HG02852 (cell line): ENCODE results near the gene KLF13.
A peak's percentile ranks its signal among the peaks of the same experiment; 100 is the strongest.

ENCODE experiments used
- ATAC-seq: cut with Tn5 transposase; IDR thresholded peaks from one replicate; pipeline ENCODE4 v1.9.1; 2021; ENCODE audit warnings: mild to moderate bottlenecking, moderate library complexity; ENCODE audit not compliant: unreplicated experiment

The KLF13 gene

GRCh38 chr15:31331389-31331788 is 4.8 kb downstream of the KLF13 start:
- ATAC-seq = no peak

GRCh38 chr15:31332020-31332680 is 5.5 kb downstream of the KLF13 start:
- ATAC-seq = no peak

GRCh38 chr15:31332681-31333071 is 6.0 kb downstream of the KLF13 start:
- ATAC-seq = no peak

- no peak for ATAC-seq
Measured at GRCh38 chr15:31333119-31333518, 6.5 kb downstream of the KLF13 start.

GRCh38 chr15:31333820-31334219 is 7.2 kb downstream of the KLF13 start:
- ATAC-seq = no peak

GRCh38 chr15:31335989-31336592 is 9.5 kb downstream of the KLF13 start:
- no peak for ATAC-seq

- ATAC-seq = no peak
Measured at GRCh38 chr15:31336593-31337295, 10.1 kb downstream of the KLF13 start.

GRCh38 chr15:31337352-31338031 is 10.9 kb downstream of the KLF13 start:
- no peak for ATAC-seq

- peak; percentile 56 for ATAC-seq
Measured at GRCh38 chr15:31338318-31338878, 11.8 kb downstream of the KLF13 start.

GRCh38 chr15:31338879-31339557 is 12.4 kb downstream of the KLF13 start:
- ATAC-seq = peak; percentile 53

- no peak for ATAC-seq
Measured at GRCh38 chr15:31339558-31339895, 12.9 kb downstream of the KLF13 start.

- ATAC-seq = no peak
Measured at GRCh38 chr15:31340047-31340446, 13.4 kb downstream of the KLF13 start.

- no peak for ATAC-seq
Measured at GRCh38 chr15:31340592-31340991, 14.0 kb downstream of the KLF13 start.

- ATAC-seq = no peak
Measured at GRCh38 chr15:31341071-31341470, 14.4 kb downstream of the KLF13 start.

- no peak for ATAC-seq
Measured at GRCh38 chr15:31341496-31342195, 15.0 kb downstream of the KLF13 start.

- no peak for ATAC-seq
Measured at GRCh38 chr15:31342381-31342780, 15.7 kb downstream of the KLF13 start.

GRCh38 chr15:31342781-31343626 is 16.4 kb downstream of the KLF13 start:
- no peak for ATAC-seq

GRCh38 chr15:31343831-31344230 is 17.2 kb downstream of the KLF13 start:
- no peak for ATAC-seq

- ATAC-seq = no peak
Measured at GRCh38 chr15:31344266-31344665, 17.6 kb downstream of the KLF13 start.
